ENCODE data around the gene RXRA.

The RXRA gene

GRCh38 chr9:134466869-134467616, 140.8 kb downstream of the RXRA start:
- Histone ChIP-seq H3K9ac (no peak overlapping the region), H2AFZ (no peak overlapping the region), H3K27me3 (ENCODE audit: control insufficient read depth, insufficient read depth, low read length) (no peaks in the 10 kb centered on the region), H3K27ac (no peak overlapping the region), H3K36me3 (ENCODE audit: control insufficient read depth, insufficient read depth, low read length) (no peaks in the 10 kb centered on the region), H3K79me2 (no peaks in the 10 kb centered on the region), H3K9me3 (ENCODE audit: control insufficient read depth, low read length) (no peaks in the 10 kb centered on the region), H3K4me2 (ENCODE audit: low read length) (no peak overlapping the region), H3K4me3 (ENCODE audit: low read depth, low read length) (no peak overlapping the region), H3K4me1 (no peaks in the 10 kb centered on the region)
- TF ChIP-seq CTCF (IDR thresholded peaks at IDR 0.05) = no peak

GRCh38 chr9:134468358-134468757, 142.1 kb downstream of the RXRA start:
- no peak for TF ChIP-seq CTCF (IDR thresholded peaks at IDR 0.05)
- H3K4me1 ChIP-seq = no peaks in the 10 kb centered on the region
- H3K9me3 ChIP-seq (ENCODE audit: control insufficient read depth, low read length) = no peaks in the 10 kb centered on the region
- no peak overlapping the region for H3K4me2 ChIP-seq (ENCODE audit: low read length)
- no peak overlapping the region for H3K9ac ChIP-seq
- no peaks in the 10 kb centered on the region for H3K79me2 ChIP-seq
- H3K27me3 ChIP-seq (ENCODE audit: control insufficient read depth, insufficient read depth, low read length) = no peaks in the 10 kb centered on the region
- no peak overlapping the region for H3K4me3 ChIP-seq (ENCODE audit: low read depth, low read length)
- H2AFZ ChIP-seq = no peak overlapping the region
- H3K27ac ChIP-seq = no peak overlapping the region
- no peaks in the 10 kb centered on the region for H3K36me3 ChIP-seq (ENCODE audit: control insufficient read depth, insufficient read depth, low read length)

- no peak overlapping the region for H3K9ac ChIP-seq
- no peak overlapping the region for H3K4me3 ChIP-seq (ENCODE audit: low read depth, low read length)
- no peak overlapping the region for H3K27ac ChIP-seq
- H3K36me3 ChIP-seq (ENCODE audit: control insufficient read depth, insufficient read depth, low read length) = no peaks in the 10 kb centered on the region
- H2AFZ ChIP-seq = no peak overlapping the region
- H3K27me3 ChIP-seq (ENCODE audit: control insufficient read depth, insufficient read depth, low read length) = no peaks in the 10 kb centered on the region
- no peaks in the 10 kb centered on the region for H3K4me1 ChIP-seq
- no peaks in the 10 kb centered on the region for H3K79me2 ChIP-seq
- no peak overlapping the region for H3K4me2 ChIP-seq (ENCODE audit: low read length)
- no peak for TF ChIP-seq CTCF (IDR thresholded peaks at IDR 0.05)
- H3K9me3 ChIP-seq (ENCODE audit: control insufficient read depth, low read length) = no peaks in the 10 kb centered on the region
These were observed 143.0 kb downstream of the RXRA start for GRCh38 chr9:134469041-134469875.

GRCh38 chr9:134472256-134472655, 146.0 kb downstream of the RXRA start:
- Histone ChIP-seq H3K27me3 (ENCODE audit: control insufficient read depth, insufficient read depth, low read length) (no peaks in the 10 kb centered on the region), H3K9me3 (ENCODE audit: control insufficient read depth, low read length) (no peaks in the 10 kb centered on the region), H3K4me3 (ENCODE audit: low read depth, low read length) (no peak overlapping the region), H2AFZ (no peak overlapping the region), H3K4me2 (ENCODE audit: low read length) (no peak overlapping the region), H3K79me2 (no peaks in the 10 kb centered on the region), H3K27ac (no peak overlapping the region), H3K4me1 (no peaks in the 10 kb centered on the region), H3K36me3 (ENCODE audit: control insufficient read depth, insufficient read depth, low read length) (no peaks in the 10 kb centered on the region), H3K9ac (no peak overlapping the region)
- no peak for TF ChIP-seq CTCF (IDR thresholded peaks at IDR 0.05)

Measured in parathyroid adenoma (tissue), 2 donors.